ENCODE data around the gene SPIN1.
"Not testable (repeated sequence)": the region's sequence is repeated elsewhere in the genome, so short reads cannot be mapped to it uniquely, and the experiment has no call there.

SPIN1 gene

DNA sequence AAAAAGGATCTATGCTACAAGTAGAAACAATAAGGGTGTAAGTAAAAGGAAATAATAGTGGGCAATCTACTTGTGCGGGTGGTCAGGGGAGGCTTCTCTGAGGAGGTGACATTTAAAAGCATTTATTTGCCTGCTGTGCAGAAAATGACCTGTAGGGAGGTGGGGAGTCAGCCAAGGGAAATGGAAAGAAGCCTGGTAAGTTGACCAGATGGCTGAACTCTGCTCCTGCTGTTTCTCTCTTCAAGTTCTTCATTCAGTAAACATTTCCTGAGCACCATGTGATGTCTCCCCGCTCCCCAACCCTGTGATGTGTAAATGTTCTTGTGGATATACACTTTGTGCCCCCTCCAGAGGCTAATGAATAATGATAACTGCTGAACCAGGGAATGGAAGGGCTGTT, 9.9 kb upstream of the SPIN1 start:
- Mint-ChIP-seq H3K27ac (no peak overlapping the region), H3K27me3 (peaks cover 9% of the 10 kb centered on the region), H3K36me3 (no peaks in the 10 kb centered on the region), H3K9me3 (no peaks in the 10 kb centered on the region), H3K4me1 (no peaks in the 10 kb centered on the region), H3K4me3 (no peak overlapping the region)
- CTCF ChIA-PET, result no interaction called here
- DNase-seq, result no peak

DNA sequence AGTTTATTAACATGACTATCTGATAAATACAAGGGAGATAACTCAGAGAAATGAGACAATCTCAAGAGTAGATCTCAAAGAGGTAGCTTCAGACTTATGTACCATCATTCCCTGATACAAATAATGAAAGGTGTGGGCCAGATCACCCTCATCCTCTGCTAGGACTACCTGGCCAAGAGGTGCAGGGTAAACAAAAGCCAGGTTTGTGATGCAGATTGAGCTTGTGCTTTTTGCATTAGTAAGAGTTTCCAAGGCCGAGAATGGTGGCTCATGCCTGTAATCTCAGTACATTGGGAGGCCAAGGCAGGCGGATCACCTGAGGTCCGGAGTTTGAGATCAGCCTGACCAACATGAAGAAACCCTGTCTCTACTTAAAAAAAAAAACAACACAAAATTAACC, 8.9 kb upstream of the SPIN1 start:
- CTCF ChIA-PET, result interaction anchor here (1.2 kb wide), 1 partner anchor 15 kb away, joined by 3 read pairs; no protein-coding TSS in a partner anchor
- Mint-ChIP-seq H3K4me1 (no peaks in the 10 kb centered on the region), H3K4me3 (no peak overlapping the region), H3K9me3 (no peaks in the 10 kb centered on the region), H3K36me3 (no peaks in the 10 kb centered on the region), H3K27ac (no peak overlapping the region), H3K27me3 (peaks cover 9% of the 10 kb centered on the region)
- no peak for DNase-seq

- Mint-ChIP-seq H3K36me3 (no peaks in the 10 kb centered on the region), H3K27ac (no peak overlapping the region), H3K4me3 (no peak overlapping the region), H3K9me3 (no peaks in the 10 kb centered on the region), H3K4me1 (no peaks in the 10 kb centered on the region), H3K27me3 (peaks cover 9% of the 10 kb centered on the region)
- CTCF ChIA-PET, result interaction anchor here (1.2 kb wide), 1 partner anchor 15 kb away, joined by 3 read pairs; no protein-coding TSS in a partner anchor
- DNase-seq, result no peak
Observed at GRCh38 chr9:88380118-88380517, 8.1 kb upstream of the SPIN1 start.

GRCh38 chr9:88381322-88381721, 6.9 kb upstream of the SPIN1 start:
- H3K4me1 Mint-ChIP-seq, DNase-seq, H3K27ac Mint-ChIP-seq, H3K36me3 Mint-ChIP-seq, CTCF ChIA-PET, H3K4me3 Mint-ChIP-seq, H3K27me3 Mint-ChIP-seq, H3K9me3 Mint-ChIP-seq: not testable (repeated sequence)

DNA sequence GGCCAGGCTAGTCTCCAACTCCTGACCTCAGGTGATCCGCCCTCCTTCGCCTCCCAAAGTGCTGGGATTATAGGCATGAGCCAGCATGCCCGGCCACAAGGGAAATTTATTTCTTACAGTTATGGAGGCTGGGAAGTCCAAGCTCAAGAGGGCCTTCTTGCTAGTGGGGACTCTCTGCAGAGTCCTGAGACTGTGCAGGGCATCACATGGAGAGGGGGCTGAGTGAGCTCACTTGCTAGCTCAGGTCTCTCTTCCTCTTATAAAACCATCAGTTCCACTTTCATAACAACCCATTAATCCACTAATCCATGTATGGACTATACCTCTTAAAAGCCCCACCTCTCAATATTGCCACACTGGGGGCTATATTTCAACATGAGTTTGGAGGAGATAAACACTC, 5.1 kb upstream of the SPIN1 start:
- Mint-ChIP-seq H3K27me3 (peaks cover 14% of the 10 kb centered on the region), H3K9me3 (no peaks in the 10 kb centered on the region), H3K4me1 (peaks cover 9% of the 10 kb centered on the region), H3K27ac (no peak overlapping the region), H3K4me3 (no peak overlapping the region), H3K36me3 (no peaks in the 10 kb centered on the region)
- DNase-seq, result no peak
- CTCF ChIA-PET, result no interaction called here

- H3K36me3 Mint-ChIP-seq, H3K27me3 Mint-ChIP-seq, DNase-seq, H3K9me3 Mint-ChIP-seq, H3K27ac Mint-ChIP-seq: not testable (repeated sequence)
- peak overlapping the region; percentile 28 for H3K4me3 Mint-ChIP-seq
- peaks cover 24% of the 10 kb centered on the region for H3K4me1 Mint-ChIP-seq
- CTCF ChIA-PET, result interaction anchor here (1.2 to 1.4 kb wide), 2 partner anchors 24 to 82 kb away, joined by 3 read pairs; no protein-coding TSS in a partner anchor
Observed at GRCh38 chr9:88386137-88386536, 2.1 kb upstream of the SPIN1 start.

DNA sequence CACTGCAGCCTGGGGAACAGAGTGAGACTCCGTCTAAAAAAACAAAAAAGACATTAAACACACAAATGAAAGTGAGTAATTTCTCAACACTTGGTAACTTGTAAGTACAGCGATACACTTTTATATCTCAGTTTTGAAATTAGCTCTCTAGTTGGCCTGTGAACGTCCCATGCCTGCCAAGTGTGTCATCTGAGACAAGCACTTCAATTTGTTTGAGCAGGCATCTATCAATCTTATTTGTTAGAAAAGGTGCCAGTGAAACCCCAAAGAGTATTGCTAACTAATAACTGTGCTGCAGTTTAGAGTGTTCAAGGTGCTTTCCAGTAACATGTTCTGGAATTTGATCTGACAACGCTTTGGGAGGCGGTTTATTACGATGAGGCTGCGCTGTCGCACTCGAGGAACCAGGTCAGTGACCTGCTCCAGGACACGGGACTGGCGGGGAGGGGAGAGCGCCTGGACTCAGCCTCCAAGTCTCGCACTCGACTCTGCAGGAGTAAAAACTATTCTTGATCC, 1.1 kb upstream of the SPIN1 start:
- CTCF ChIA-PET, result interaction anchor here (1.2 to 1.4 kb wide), 2 partner anchors 83 to 146 kb away, joined by 3 read pairs; no protein-coding TSS in a partner anchor
- Mint-ChIP-seq H3K4me1 (peaks cover 24% of the 10 kb centered on the region), H3K27ac (no peak overlapping the region), H3K9me3 (no peaks in the 10 kb centered on the region), H3K27me3 (peaks cover 4% of the 10 kb centered on the region), H3K36me3 (peaks cover 10% of the 10 kb centered on the region), H3K4me3 (peak overlapping the region; percentile 78)
- DNase-seq, result no peak

GRCh38 chr9:88387552-88388202, 567 bp upstream of the SPIN1 start:
- H3K27me3 Mint-ChIP-seq, result peaks cover 4% of the 10 kb centered on the region
- no peaks in the 10 kb centered on the region for H3K9me3 Mint-ChIP-seq
- peaks cover 24% of the 10 kb centered on the region for H3K4me1 Mint-ChIP-seq
- CTCF ChIA-PET, result interaction anchor here (1.2 kb wide), 1 partner anchor 146 kb away, joined by 3 read pairs; no protein-coding TSS in a partner anchor
- peak overlapping the region; percentile 78 for H3K4me3 Mint-ChIP-seq
- H3K36me3 Mint-ChIP-seq, result peaks cover 10% of the 10 kb centered on the region
- no peak for DNase-seq
- peak overlapping the region; percentile 85 for H3K27ac Mint-ChIP-seq

GRCh38 chr9:88388886-88389605, 802 bp downstream of the SPIN1 start:
- no peaks in the 10 kb centered on the region for H3K9me3 Mint-ChIP-seq
- H3K4me1 Mint-ChIP-seq, result peaks cover 24% of the 10 kb centered on the region

GRCh38 chr9:88390371-88390990, 2.2 kb downstream of the SPIN1 start:
- Mint-ChIP-seq H3K4me1 (peaks cover 24% of the 10 kb centered on the region), H3K9me3 (no peaks in the 10 kb centered on the region), H3K4me3 (peak overlapping the region; percentile 13), H3K27ac (no peak overlapping the region), H3K36me3 (peaks cover 10% of the 10 kb centered on the region), H3K27me3 (peaks cover 4% of the 10 kb centered on the region)
- no peak for DNase-seq
- CTCF ChIA-PET, result interaction anchor here (0.7 kb wide), 1 partner anchor 88 kb away, joined by 4 read pairs; no protein-coding TSS in a partner anchor

More at GRCh38 chr9:88388886-88389605, 802 bp downstream of the SPIN1 start:
- Mint-ChIP-seq H3K27me3 (peaks cover 4% of the 10 kb centered on the region), H3K4me3 (peak overlapping the region; percentile 91), H3K27ac (peak overlapping the region; percentile 91), H3K36me3 (peaks cover 10% of the 10 kb centered on the region)
- DNase-seq, result peak; percentile 50
- CTCF ChIA-PET, result no interaction called here

GRCh38 chr9:88391236-88391635, 3.0 kb downstream of the SPIN1 start:
- CTCF ChIA-PET, result interaction anchor here (0.7 kb wide), 1 partner anchor 88 kb away, joined by 4 read pairs; no protein-coding TSS in a partner anchor
- Mint-ChIP-seq H3K27ac (no peak overlapping the region), H3K27me3 (peaks cover 4% of the 10 kb centered on the region), H3K4me1 (peaks cover 24% of the 10 kb centered on the region), H3K36me3 (peaks cover 10% of the 10 kb centered on the region), H3K4me3 (no peak overlapping the region), H3K9me3 (no peaks in the 10 kb centered on the region)
- no peak for DNase-seq

DNA sequence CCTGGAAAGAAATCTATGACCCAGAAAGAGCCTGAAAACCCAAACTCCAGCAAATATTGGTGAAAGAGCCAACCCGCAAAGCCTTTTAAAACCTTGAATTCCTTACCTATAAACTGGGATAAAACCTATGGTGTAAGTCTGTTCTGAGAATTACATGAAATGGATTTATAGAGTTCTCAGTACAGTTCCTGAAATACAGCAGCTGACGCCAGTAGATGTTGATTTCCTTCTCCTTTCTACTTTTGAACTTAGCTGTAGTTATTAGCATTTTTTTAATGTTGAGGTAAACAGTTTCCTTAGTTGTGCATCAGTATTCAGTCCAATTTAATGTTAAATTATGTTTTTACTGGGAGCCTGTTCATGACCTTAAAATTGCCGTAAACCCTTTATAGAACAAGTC, 3.7 kb downstream of the SPIN1 start:
- H3K36me3 Mint-ChIP-seq, result peaks cover 10% of the 10 kb centered on the region
- CTCF ChIA-PET, result interaction anchor here (0.6 kb wide), 1 partner anchor 29 kb away, joined by 3 read pairs; no protein-coding TSS in a partner anchor
- no peak overlapping the region for H3K4me3 Mint-ChIP-seq
- no peaks in the 10 kb centered on the region for H3K9me3 Mint-ChIP-seq
- DNase-seq, result no peak
- H3K27me3 Mint-ChIP-seq, result peaks cover 4% of the 10 kb centered on the region
- no peak overlapping the region for H3K27ac Mint-ChIP-seq
- peaks cover 24% of the 10 kb centered on the region for H3K4me1 Mint-ChIP-seq

GRCh38 chr9:88392549-88392948, 4.3 kb downstream of the SPIN1 start:
- H3K4me3 Mint-ChIP-seq, result no peak overlapping the region
- H3K36me3 Mint-ChIP-seq, result peaks cover 10% of the 10 kb centered on the region
- H3K9me3 Mint-ChIP-seq, result no peaks in the 10 kb centered on the region
- peaks cover 3% of the 10 kb centered on the region for H3K27me3 Mint-ChIP-seq
- peaks cover 19% of the 10 kb centered on the region for H3K4me1 Mint-ChIP-seq
- no peak overlapping the region for H3K27ac Mint-ChIP-seq
- CTCF ChIA-PET, result interaction anchor here (0.6 kb wide), 1 partner anchor 29 kb away, joined by 3 read pairs; no protein-coding TSS in a partner anchor
- DNase-seq, result no peak

Measured in activated naive CD4-positive, alpha-beta T cell treated with anti-CD3 and anti-CD28 coated beads, Interleukin-2, amount 10 ng/mL, durations not matched to agents 7 days and 5 days (primary cell).